GM18873 (cell line): ENCODE results near the gene NAPG.
"Not testable (repeated sequence)": the region's sequence is repeated elsewhere in the genome, so short reads cannot be mapped to it uniquely, and the experiment has no call there.

ENCODE experiments used
- ATAC-seq: cut with Tn5 transposase; IDR thresholded peaks from one replicate; pipeline ENCODE4 v1.9.1; 2021; ENCODE audit warnings: mild to moderate bottlenecking, moderate library complexity, moderate number of reproducible peaks; ENCODE audit not compliant: unreplicated experiment, low FRiP score

NAPG gene

GRCh38 chr18:10574412-10574811 is 48.6 kb downstream of the NAPG start:
- not testable (repeated sequence) for ATAC-seq

DNA sequence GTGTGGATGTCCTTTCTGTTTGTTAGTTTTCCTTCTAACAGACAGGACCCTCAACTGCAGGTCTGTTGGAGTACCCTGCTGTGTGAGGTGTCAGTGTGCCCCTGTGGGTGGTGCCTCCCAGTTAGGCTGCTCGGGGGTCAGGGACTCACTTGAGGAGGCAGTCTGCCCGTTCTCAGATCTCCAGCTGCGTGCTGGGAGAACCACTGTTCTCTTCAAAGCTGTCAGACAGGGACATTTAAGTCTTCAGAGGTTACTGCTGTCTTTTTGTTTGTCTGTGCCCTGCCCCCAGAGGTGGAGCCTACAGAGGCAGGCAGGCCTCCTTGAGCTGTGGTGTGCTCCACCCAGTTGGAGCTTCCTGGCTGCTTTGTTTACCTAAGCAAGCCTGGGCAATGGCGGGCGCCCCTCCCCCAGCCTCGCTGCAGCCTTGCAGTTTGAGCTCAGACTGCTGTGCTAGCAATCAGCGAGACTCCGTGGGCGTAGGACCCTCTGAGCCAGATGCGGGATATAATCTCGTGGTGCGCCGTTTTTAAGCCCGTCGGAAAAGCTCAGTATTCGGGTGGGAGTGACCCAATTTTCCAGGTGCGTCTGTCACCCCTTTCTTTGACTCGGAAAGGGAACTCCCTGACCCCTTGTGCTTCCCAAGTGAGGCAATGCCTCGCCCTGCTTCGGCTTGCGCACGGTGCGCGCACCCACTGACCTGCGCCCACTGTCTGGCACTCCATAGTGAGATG is 52.2 kb downstream of the NAPG start:
- ATAC-seq: not testable (repeated sequence)

DNA sequence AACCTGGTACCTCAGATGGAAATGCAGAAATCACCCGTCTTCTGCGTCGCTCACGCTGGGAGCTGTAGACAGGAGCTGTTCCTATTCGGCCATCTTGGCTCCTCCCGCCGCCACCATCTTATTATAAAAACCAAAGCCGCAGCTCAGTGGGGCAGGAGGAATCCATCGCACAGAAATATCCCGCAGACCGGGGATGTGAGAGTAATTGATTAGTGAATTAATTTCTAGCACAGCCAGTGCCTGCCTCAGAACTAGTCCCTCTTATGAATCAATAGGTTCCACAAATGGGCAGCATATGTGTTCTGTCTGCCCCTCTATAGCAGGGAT is 52.7 kb downstream of the NAPG start:
- not testable (repeated sequence) for ATAC-seq

DNA sequence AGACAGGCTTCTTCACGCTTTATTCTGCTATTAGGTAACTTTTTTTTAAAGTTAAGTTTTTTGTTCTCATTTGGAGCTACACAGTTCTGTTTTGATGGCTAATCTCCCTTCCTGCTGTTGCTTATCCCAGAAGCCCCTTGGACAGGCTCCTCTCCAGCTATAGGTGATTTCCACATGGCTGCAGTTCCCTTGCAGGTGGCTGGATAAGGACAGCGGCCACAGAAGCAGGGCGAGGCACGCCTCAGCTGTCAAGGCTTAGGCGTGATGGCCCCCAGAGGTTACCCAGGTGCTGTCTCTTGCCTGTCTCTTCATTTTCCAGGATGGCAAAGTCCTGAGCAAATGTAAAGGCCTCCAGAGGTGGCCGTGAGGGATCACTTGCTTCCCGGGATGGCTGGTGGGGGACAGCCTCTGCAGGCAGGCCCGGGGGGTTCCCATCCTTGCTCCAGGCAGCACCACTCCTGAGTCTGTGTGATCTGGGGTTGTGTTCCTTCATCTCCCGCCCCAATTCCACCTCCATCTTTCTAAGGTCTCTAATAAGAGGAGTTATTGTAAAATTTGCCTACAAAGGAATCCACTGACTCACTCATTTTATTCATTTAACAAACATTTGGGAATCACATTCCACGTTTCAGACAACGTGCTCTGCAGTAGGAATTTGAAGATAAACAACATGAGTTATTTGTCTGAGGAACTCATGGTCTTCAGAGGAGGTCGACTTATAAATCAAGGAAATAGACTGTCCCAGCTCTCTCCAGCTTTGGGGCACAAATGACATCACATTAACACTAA is 53.4 kb downstream of the NAPG start:
- ATAC-seq: no peak

GRCh38 chr18:10580215-10580614 is 54.4 kb downstream of the NAPG start:
- no peak for ATAC-seq

GRCh38 chr18:10585260-10585659 is 59.4 kb downstream of the NAPG start:
- ATAC-seq: no peak

GRCh38 chr18:10588975-10589374 is 63.1 kb downstream of the NAPG start:
- ATAC-seq: no peak

DNA sequence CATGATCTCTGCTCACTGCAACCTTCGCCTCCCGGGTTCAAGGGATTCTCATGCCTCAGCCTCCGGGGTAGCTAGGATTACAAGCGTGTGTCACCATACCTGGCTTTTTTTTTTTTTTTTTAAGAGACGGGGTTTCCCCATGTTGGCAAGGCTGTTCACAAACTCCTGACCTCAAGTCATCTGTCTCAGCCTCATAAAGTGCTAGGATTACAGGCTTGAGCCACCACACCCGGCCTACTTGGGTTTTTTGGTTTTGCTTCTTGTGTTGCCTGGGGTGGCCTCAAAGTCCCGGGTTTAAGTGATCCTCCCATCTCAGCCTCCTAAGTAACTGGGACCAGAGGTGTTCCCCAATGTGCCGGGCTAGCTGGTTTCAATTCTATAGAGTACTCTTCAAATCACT is 64.6 kb downstream of the NAPG start:
- no peak for ATAC-seq

- no peak for ATAC-seq
These were observed 66.1 kb downstream of the NAPG start for GRCh38 chr18:10591896-10592295.

- ATAC-seq: not testable (repeated sequence)
These were observed 67.7 kb downstream of the NAPG start for GRCh38 chr18:10593366-10594022.

DNA sequence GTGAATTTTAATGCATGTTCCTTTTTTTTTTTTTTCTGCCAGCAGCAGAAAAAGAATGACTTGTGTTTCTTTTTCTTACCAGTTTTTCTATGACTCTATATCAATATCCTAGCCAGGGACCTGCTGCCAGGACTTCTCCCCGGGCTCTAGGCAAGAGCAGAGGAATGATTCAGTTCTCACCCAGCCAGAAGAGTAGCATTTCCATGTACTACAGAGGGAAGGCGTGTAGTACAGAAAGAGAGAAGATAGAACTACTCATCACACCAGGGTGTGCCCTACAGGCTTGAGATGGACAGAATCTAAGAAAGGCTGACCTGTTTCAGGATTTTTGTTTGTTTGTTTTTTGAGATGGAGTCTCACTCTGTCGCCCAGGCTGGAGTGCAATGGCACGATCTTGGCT is 70.1 kb downstream of the NAPG start:
- not testable (repeated sequence) for ATAC-seq

DNA sequence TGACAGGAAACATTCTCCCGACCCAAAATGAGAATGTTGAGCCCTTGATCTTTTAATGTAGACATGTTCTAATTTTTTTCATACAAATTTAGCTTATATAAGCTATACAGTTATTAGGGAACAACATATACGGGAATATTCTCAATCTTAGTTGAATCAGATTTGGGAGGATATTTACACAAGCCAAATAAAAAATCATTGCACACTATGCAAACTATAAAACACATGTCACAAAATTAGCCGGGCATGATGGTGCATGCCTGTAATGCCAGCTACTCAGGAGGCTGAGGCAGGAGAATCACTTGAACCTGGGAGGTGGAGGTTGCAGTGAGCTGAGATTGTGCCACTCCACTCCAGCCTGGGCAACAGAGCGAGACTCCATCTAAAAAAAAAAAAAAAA is 71.9 kb downstream of the NAPG start:
- ATAC-seq: not testable (repeated sequence)

DNA sequence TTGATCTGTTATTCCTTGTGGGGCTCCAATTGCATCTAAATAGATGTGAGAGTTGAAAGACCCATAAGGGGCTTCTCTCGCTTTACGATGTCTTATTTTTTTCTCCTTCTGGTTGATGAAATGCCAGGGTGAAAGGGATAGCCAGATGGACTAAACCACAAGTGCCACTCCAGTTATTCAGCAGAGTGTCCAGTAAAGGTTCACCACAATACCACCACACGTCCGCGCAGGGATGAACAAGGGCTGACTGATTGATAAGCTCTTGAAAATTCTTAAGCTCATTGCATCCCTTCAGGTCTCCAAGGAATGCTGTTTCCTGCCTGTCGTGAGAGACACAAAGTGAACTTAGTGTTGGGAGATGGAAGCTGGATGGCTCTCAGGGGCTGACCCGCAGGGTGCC is 74.9 kb downstream of the NAPG start:
- not testable (repeated sequence) for ATAC-seq
